SK-N-MC (cell line): ENCODE results near the gene KCNN3.

Experiments used
- DNase-seq: peaks from one replicate; pipeline ENCODE4 v3.0.0-alpha.2; 2011; ENCODE audit warnings: low read depth, low spot score
- H3K27ac ChIP-seq: fragments of 200-600 bp; sonication (generic); 2 replicates; pipeline ENCODE4 v1.5.1; 2016; ENCODE audit warnings: mixed run types
- H3K36me3 ChIP-seq: fragments of 200-600 bp; sonication (generic); 2 replicates; pipeline ENCODE4 v1.6.1; 2017; ENCODE audit warnings: antibody characterized with exemption, low read length, mixed read lengths; ENCODE audit not compliant: insufficient read depth
- H3K4me3 ChIP-seq: fragments of 200-600 bp; sonication (generic); 2 replicates; pipeline ENCODE4 v1.5.1; 2016
- H3K9ac ChIP-seq: fragments of 200-600 bp; sonication (generic); 2 replicates; pipeline ENCODE4 v1.8.0; 2017; ENCODE audit warnings: mixed run types, mixed read lengths; ENCODE audit not compliant: insufficient read length
- H3K9me3 ChIP-seq: fragments of 200-600 bp; sonication (generic); 2 replicates; pipeline ENCODE4 v1.6.1; 2017; ENCODE audit warnings: low read depth, mild to moderate bottlenecking, antibody characterized with exemption, low read length, moderate library complexity, mixed read lengths
- EZH2 ChIP-seq: fragments of 200-600 bp; sonication (generic); IDR thresholded peaks from one replicate; pipeline ENCODE4 v1.6.1; 2017; ENCODE audit warnings: antibody characterized with exemption
- FOXP2 ChIP-seq: optimal IDR thresholded peaks from 2 replicates; pipeline ENCODE3; 2011; ENCODE audit warnings: mild to moderate bottlenecking, moderate library complexity; ENCODE audit not compliant: insufficient read depth; ENCODE audit errors: extremely low read length, control extremely low read depth
- POLR2AphosphoS5 ChIP-seq: IDR thresholded peaks from 2 replicates; pipeline ENCODE4 v1.6.1; 2012; ENCODE audit warnings: mild to moderate bottlenecking, low read depth, low read length, borderline replicate concordance

Gene KCNN3

GRCh38 chr1:154851392-154852177, 18.5 kb downstream of the KCNN3 start:
- TF ChIP-seq POLR2AphosphoS5 (no peak), EZH2 (no peak), FOXP2 (no peak)
- Histone ChIP-seq H3K9me3 (no peaks in the 10 kb centered on the region), H3K36me3 (no peaks in the 10 kb centered on the region), H3K4me3 (no peak overlapping the region), H3K9ac (no peak overlapping the region), H3K27ac (no peak overlapping the region)
- DNase-seq: no peak

- Histone ChIP-seq H3K4me3 (no peak overlapping the region), H3K9me3 (no peaks in the 10 kb centered on the region), H3K36me3 (no peaks in the 10 kb centered on the region), H3K27ac (0 out of 2 replicates have a peak overlapping the region, but pooled peaks have one; percentile 34), H3K9ac (no peak overlapping the region)
- no peak for DNase-seq
- TF ChIP-seq EZH2: no peak
- TF ChIP-seq POLR2AphosphoS5: no peak
- TF ChIP-seq FOXP2: no peak
Measured at GRCh38 chr1:154849645-154850131, 20.4 kb downstream of the KCNN3 start.

- Histone ChIP-seq H3K9ac (no peak overlapping the region), H3K27ac (no peak overlapping the region), H3K9me3 (no peaks in the 10 kb centered on the region), H3K4me3 (no peak overlapping the region), H3K36me3 (no peaks in the 10 kb centered on the region)
- no peak for DNase-seq
- TF ChIP-seq EZH2 (no peak), FOXP2 (no peak), POLR2AphosphoS5 (no peak)
Measured at GRCh38 chr1:154848983-154849382, 21.1 kb downstream of the KCNN3 start.

- no peaks in the 10 kb centered on the region for H3K36me3 ChIP-seq
- H3K9ac ChIP-seq: no peak overlapping the region
- TF ChIP-seq POLR2AphosphoS5: no peak
- no peak for TF ChIP-seq FOXP2
- TF ChIP-seq EZH2: no peak
- H3K4me3 ChIP-seq: peak overlapping the region; percentile 51
- H3K27ac ChIP-seq: peak overlapping the region; percentile 75; the same call in 1 of the 2 replicates
- no peaks in the 10 kb centered on the region for H3K9me3 ChIP-seq
- DNase-seq: no peak
Measured at GRCh38 chr1:154847891-154848290, 22.2 kb downstream of the KCNN3 start.

- Histone ChIP-seq H3K9me3 (no peaks in the 10 kb centered on the region), H3K4me3 (peak overlapping the region; percentile 62), H3K27ac (peak overlapping the region; percentile 85), H3K36me3 (no peaks in the 10 kb centered on the region), H3K9ac (no peak overlapping the region)
- no peak for DNase-seq
- TF ChIP-seq EZH2 (no peak), POLR2AphosphoS5 (no peak), FOXP2 (no peak)
Measured at GRCh38 chr1:154846565-154847442, 23.3 kb downstream of the KCNN3 start.

- no peak overlapping the region for H3K9ac ChIP-seq
- peak overlapping the region; percentile 62 for H3K4me3 ChIP-seq
- peak overlapping the region; percentile 85 for H3K27ac ChIP-seq
- no peaks in the 10 kb centered on the region for H3K36me3 ChIP-seq
- DNase-seq: no peak
- TF ChIP-seq POLR2AphosphoS5: no peak
- no peaks in the 10 kb centered on the region for H3K9me3 ChIP-seq
Measured at GRCh38 chr1:154845879-154846278, 24.2 kb downstream of the KCNN3 start.

GRCh38 chr1:154845174-154845573, 24.9 kb downstream of the KCNN3 start:
- no peak for TF ChIP-seq EZH2
- no peak for TF ChIP-seq FOXP2
- no peak for TF ChIP-seq POLR2AphosphoS5
- Histone ChIP-seq H3K9ac (no peak overlapping the region), H3K4me3 (no peak overlapping the region), H3K9me3 (no peaks in the 10 kb centered on the region), H3K27ac (no peak overlapping the region), H3K36me3 (no peaks in the 10 kb centered on the region)
- DNase-seq: no peak

- no peaks in the 10 kb centered on the region for H3K36me3 ChIP-seq
- TF ChIP-seq POLR2AphosphoS5 (no peak), FOXP2 (no peak), EZH2 (no peak)
- no peak overlapping the region for H3K9ac ChIP-seq
- peak overlapping the region; percentile 52 for H3K4me3 ChIP-seq
- no peaks in the 10 kb centered on the region for H3K9me3 ChIP-seq
- H3K27ac ChIP-seq: peak overlapping the region; percentile 81
- no peak for DNase-seq
Measured at GRCh38 chr1:154844297-154844681, 25.8 kb downstream of the KCNN3 start.
